GM19397 (cell line): ENCODE data around the gene SNUPN.

Source experiments
- ATAC-seq: cut with Tn5 transposase; IDR thresholded peaks from one replicate; pipeline ENCODE4 v1.9.1; 2021; ENCODE audit warnings: mild to moderate bottlenecking, moderate library complexity; ENCODE audit not compliant: unreplicated experiment

The SNUPN gene

DNA sequence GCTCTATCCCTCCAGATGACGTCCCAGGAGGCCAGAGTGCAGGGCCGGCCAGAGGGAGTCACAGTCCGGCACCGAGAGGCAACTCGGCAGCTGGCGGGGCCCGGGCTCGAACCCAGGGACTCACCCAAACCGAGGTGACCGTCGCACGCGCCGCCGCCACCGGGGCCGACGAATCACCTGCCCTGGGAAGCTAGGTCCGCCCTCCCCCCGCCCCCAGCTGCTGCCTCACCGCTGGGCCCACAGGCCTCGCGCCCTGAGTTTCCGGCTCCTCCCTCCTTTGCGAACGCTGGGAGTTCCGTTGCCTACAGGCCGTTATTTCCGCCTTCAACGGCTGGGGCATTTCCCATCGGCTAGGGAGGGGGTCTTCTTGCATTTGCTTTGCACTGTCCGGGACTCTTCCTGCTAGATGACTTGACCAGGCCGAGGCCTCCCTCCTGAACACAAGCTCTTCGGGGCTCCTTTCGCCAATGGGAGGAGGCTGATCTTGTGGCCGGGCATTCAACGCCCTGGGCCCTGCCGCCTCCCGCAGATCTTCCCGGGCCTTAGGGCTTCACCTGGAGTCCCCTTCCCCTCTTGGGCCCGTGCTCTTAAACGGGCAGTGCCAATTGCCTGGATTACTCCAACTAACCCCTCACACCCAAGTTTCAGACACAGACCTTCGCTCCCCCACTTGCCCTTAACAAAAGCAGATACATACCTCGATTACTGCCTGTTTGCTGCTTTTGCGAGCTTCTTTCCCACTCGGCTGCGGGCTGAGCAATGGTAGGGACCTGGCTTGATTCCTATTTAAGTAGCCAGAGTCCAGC lies at the start of gene SNUPN:
Gene SNUPN, minus strand, starts transcription at position 184 of the 806 bp plus-strand sequence. CDS start 4,674 bp downstream, outside the sequence.
- ATAC-seq, result peak; percentile 78

DNA sequence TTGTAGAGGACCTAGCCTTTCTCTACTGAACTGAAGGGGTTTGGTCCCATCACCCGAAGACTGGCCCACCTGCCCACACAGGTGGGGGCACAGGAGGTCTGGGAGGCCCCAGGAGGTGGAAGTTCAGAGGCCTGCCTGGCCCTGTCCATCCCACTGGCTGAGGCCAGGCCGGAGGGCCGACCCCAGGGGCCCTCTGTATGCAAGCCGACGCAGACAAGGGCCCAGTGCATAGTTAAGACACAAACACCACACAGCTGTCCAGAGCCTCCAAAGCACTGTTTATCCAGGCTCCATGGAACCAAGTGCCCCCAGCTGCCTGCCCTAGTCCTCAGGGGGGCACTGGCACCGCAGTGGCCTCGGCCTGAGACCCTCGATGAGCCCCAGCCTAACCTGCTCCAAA lies 48.8 kb upstream of the SNUPN start:
- ATAC-seq, result no peak

GRCh38 chr15:75673426-75674235 lies 48.1 kb upstream of the SNUPN start:
- no peak for ATAC-seq

DNA sequence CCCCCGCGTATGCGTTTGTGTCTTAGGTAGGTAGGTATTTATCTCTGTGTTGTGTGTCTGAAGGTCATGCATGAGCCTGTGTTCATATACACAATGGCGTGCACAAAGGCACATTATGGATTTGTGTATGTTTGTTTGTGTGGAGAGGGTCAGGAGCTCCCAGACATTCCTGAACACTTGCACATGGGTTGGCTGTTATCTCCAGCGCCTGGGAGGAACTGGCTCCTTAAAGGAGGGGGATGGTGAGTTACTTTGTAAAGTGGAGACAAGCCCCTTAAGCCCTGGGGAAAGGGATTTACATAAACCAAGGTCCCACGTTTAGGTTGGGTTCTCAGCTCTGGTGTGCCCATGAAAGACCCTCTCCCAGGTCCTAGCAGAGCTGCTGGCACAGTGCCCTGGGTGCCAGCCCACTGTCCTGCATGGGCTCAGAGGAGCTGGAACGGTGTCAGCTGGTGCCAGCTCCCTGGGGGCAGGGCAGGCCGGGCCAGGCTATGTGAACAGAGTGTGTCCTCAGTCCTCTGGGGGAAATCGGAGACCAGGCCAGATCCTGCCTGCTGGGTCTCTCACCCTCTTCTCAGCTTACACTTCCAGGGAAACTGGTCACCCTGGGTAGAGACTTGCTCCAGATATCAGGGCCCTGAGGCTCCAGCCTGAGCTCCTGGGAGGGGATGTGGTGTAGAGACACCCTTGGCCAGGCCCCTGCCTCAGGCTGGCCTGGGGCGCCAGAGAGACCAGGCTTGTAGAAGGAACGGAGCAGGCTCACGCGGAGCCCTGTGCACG lies 47.3 kb upstream of the SNUPN start:
- ATAC-seq, result no peak

- ATAC-seq, result no peak
Observed at GRCh38 chr15:75671730-75672602, 46.4 kb upstream of the SNUPN start.

GRCh38 chr15:75669879-75670212 lies 44.3 kb upstream of the SNUPN start:
- no peak for ATAC-seq

DNA sequence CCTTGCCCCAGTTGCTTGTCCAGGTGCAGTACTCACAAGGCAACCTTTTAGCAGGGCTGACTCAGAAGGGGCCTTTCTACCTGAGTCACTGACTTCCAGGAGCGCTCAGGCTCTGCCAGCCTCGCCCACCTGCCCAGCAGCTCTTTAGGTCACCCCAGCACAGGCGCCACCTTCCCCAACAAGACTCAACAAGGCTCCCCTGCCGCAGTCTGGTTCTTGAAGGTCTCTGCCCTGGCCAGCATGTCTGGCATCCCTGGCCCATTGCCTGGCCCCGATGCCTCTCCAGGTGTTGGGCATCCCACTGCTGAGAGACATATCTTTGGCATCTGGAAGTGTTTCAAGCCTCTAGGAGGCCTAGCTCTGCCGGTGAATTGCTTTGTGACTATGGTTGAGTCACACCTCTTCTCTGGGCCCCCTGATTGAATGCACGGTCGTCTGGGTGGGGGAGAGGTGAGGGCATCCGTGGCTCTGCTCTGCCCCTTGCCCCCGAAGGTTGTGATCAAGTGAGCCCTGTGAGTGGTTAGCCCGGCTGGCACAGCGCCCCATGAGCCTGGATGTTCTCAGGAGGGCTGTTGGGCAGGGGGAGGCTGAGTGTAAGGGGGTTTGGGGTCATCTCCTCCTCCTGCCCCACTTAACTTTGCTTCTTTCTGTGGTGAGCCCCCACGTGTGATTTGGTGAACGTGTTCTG lies 43.8 kb upstream of the SNUPN start:
- no peak for ATAC-seq

GRCh38 chr15:75666823-75667501 lies 41.4 kb upstream of the SNUPN start:
- no peak for ATAC-seq

GRCh38 chr15:75663931-75664421 lies 38.5 kb upstream of the SNUPN start:
- no peak for ATAC-seq

DNA sequence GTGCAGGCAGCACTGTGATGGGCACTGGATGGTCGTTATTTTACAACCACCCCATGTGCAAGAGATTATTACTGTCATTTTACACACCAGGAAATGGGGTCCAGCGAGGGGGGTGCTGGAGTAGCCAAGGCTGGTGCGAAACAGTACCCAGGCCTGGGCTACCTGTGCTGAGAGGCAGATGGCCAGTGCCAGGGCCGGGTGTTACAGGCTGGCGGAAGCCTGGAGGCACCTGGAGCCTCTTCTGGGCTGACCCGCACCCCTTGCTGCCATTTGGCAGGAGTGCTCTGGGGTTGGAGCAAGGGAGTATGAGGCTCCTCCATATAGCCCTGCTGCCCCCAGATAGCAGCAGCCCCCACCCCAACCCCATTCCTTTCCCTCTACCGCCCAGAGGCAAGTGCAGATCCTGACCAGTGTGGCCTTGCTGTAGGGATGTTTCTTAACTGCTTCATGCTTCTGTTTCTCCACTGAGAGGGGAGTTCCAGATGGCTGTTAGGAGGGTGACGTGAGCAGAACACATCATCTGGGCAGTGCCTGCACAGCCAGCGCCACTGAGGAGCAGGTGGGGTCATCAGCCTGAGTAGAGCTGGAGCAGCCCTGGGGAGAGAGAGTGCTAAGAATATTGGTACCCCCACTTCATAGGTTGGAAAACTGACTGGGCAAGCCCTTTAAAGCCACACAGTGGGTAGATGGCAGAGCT lies 37.4 kb upstream of the SNUPN start:
- ATAC-seq, result no peak

DNA sequence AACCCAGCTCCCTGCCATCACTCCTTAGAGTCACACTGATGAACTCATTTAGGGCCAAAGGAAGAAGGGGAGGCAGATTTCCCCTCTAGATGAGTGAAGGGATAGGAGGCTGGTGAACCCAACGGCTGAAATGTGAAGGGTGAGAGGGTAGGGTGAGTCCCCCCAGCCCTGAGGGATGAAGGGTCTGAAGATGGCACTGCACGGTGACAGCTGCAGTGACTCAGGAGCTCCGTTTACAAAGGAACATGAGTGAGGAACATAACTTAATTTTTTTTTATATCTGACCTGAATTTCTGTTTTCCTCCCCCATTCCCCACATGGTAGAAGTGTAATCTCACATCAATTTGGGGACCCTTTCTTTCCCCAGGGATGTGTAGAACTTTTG lies 36.2 kb upstream of the SNUPN start:
- no peak for ATAC-seq

DNA sequence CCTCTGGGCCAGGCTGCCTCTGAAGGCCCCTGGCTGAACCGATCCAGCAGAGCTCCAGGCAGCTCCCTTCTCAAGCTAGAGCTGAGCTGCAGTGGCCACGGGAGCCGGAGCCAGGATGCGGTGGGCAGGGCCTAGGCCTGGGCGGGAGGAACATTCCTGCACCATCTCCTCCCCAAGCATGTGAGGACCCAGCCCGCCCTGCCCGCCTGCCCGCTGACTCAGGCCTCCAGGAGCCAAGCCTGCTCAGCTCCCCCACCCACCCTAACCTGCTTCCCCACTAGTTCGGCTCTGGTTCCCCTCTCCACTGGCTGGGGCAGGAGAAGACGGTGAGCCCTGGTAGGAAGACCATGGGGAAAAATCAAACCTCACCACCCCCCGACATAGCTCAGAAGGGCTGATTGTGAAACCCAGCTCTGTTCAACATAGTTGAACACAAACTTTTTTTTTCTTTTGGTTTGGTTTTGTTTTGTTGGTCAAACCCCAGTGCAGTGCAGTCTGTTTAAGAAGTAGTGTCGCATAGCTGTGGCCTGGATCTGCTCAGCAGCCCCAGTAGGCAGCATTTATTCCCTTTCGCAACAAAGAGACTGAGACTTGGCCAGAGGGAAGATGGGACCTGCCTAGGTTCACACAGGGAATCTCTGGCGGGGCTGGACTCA lies 35.7 kb upstream of the SNUPN start:
- no peak for ATAC-seq

DNA sequence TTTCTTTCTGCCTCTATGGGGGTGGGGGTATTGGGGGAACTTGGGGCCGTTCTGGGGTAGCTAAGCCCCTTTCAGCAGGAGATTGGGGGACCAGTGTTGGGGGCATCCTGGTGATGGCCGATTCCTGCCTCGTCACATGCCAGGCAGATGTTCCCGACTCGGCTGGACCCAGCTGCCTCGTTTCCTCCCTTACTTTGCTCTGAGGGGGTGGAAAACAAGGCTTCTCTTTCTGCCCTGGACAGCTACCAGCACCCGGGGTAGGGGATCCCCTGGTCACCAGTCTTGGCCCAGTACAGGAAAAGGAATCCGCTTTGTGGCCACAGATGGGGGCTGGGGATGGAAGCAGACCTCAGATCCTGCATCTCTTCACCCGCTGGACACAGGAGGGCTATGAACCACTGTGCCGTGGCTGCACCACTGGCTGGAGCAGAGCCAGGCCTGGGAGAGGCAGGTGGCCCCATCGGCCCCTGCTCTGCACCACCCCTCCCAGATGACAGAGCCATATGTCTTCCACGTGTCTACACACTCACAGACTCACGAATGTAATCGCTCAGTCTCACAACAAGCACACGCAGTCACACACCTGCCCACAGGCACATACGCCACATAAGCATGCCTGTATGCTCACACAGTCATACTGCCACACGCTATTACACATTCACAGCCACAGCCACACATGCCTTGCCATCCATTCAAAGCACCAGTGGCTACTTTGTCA lies 34.6 kb upstream of the SNUPN start:
- ATAC-seq, result no peak

- no peak for ATAC-seq
Observed at GRCh38 chr15:75659141-75659771, 33.7 kb upstream of the SNUPN start.

DNA sequence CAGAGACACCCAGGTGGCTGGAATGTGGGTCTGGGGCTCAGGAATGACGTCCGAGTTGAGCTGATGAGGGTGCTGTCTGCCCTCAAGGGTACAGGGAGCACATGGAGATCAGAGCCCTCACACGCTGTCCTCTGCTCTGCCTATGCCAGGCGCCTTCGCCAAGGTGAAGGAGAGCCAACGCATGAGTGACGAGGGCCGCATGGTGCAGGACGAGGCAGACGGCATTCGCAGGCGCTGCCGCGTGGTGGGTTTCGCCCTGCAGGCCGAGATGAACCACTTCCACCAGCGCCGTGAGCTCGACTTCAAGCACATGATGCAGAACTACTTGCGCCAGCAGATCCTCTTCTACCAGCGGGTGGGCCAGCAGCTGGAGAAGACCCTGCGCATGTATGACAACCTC lies 31.3 kb upstream of the SNUPN start:
- ATAC-seq, result no peak

- no peak for ATAC-seq
Observed at GRCh38 chr15:75656331-75656730, 30.8 kb upstream of the SNUPN start.

DNA sequence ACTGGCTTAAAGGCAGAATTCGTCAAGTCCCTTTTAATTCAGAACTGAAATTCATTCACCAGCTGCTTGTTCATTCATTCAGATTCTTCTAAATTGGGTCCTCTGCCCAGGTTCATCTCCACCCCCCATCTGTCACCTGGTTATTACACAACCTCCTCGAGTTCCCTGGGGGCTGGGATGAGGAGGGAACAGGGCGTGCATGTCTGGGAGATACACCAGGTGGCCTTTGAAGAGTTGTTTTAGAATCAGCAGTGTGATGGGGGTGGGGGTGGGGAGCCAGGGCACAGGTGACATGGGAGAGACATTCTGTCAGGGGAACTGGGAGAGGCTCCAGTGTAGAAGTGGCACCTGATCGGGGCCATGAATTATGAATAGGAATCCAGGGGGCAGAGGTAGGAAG lies 30.4 kb upstream of the SNUPN start:
- ATAC-seq, result no peak
